ENCODE data around the gene MYEOV.

Gene MYEOV

GRCh38 chr11:69342588-69343330, 48.8 kb downstream of the MYEOV start:
- Histone ChIP-seq H3K9ac (ENCODE audit: low read depth, low read length) (no peak overlapping the region), H3K9me3 (replicated peaks; ENCODE audit: low read length) (no peaks in the 10 kb centered on the region), H3K27me3 (ENCODE audit: control insufficient read depth, insufficient read depth, low read length) (no peaks in the 10 kb centered on the region), H3K4me1 (ENCODE audit: control insufficient read depth, insufficient read depth, low read length) (peaks cover under 1% of the 10 kb centered on the region), H3K4me3 (ENCODE audit: low read length) (no peak overlapping the region), H3K4me2 (ENCODE audit: low read length) (no peak overlapping the region), H3K36me3 (ENCODE audit: insufficient read depth, low read length) (no peaks in the 10 kb centered on the region)

- Histone ChIP-seq H3K4me3 (ENCODE audit: low read length) (no peak overlapping the region), H3K4me2 (ENCODE audit: low read length) (no peak overlapping the region), H3K4me1 (ENCODE audit: control insufficient read depth, insufficient read depth, low read length) (no peaks in the 10 kb centered on the region)
Measured at GRCh38 chr11:69343401-69344321, 49.7 kb downstream of the MYEOV start.

GRCh38 chr11:69344570-69345145, 50.7 kb downstream of the MYEOV start:
- no peak overlapping the region for H3K9ac ChIP-seq (ENCODE audit: low read depth, low read length)
- H3K4me2 ChIP-seq (ENCODE audit: low read length), result no peak overlapping the region
- H3K27me3 ChIP-seq (ENCODE audit: control insufficient read depth, insufficient read depth, low read length), result no peaks in the 10 kb centered on the region
- H3K9me3 ChIP-seq (replicated peaks; ENCODE audit: low read length), result no peaks in the 10 kb centered on the region
- H3K36me3 ChIP-seq (ENCODE audit: insufficient read depth, low read length), result no peaks in the 10 kb centered on the region
- no peak overlapping the region for H3K4me3 ChIP-seq (ENCODE audit: low read length)
- peaks cover 3% of the 10 kb centered on the region for H3K4me1 ChIP-seq (ENCODE audit: control insufficient read depth, insufficient read depth, low read length)

More at GRCh38 chr11:69343401-69344321, 49.7 kb downstream of the MYEOV start:
- Histone ChIP-seq H3K27me3 (ENCODE audit: control insufficient read depth, insufficient read depth, low read length) (no peaks in the 10 kb centered on the region), H3K9me3 (replicated peaks; ENCODE audit: low read length) (no peaks in the 10 kb centered on the region), H3K36me3 (ENCODE audit: insufficient read depth, low read length) (no peaks in the 10 kb centered on the region), H3K9ac (ENCODE audit: low read depth, low read length) (no peak overlapping the region)
